GM19468 (cell line): ENCODE results near the gene ADAMTS2.

Source experiments
- ATAC-seq: cut with Tn5 transposase; IDR thresholded peaks from one replicate; pipeline ENCODE4 v1.9.1; 2021; ENCODE audit warnings: mild to moderate bottlenecking, moderate library complexity, moderate number of reproducible peaks; ENCODE audit not compliant: unreplicated experiment; ENCODE audit errors: extremely low read depth

Gene ADAMTS2

GRCh38 chr5:179270581-179271427 is 74.5 kb downstream of the ADAMTS2 start:
- ATAC-seq: no peak

- no peak for ATAC-seq
These were observed 75.3 kb downstream of the ADAMTS2 start for GRCh38 chr5:179269781-179270543.

DNA sequence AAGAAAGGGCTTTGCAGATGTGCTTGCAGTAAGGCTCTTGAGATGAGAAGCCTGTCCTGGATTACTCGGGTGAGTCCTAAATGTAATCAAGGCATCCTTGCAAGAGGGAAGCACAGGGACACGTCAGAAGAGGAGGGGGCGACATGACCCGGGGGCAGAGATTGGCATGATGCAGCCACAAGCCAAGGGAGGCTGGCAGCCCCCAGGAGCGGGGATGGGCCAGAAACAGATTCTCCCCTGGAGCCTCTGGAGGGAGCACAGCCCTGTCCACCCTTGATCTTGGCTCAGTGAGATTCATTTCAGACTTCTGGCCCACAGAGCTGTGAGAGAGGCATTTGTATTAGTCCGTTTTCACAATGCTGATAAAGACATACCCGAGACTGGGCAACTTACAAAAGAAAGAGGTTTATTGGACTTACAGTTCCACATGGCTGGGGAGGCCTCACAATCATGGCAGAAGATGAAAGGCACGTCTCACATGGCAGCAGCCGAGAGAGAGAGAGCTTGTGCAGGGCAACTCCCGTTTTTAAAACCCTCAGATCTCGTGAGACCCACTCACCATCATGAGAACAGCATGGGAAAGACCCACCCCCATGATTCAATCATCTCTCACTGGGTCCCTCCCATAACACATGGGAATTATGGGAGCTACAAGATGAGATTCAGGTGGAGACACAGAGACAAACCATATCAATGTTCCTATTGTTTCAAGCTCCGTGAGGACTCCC is 76.1 kb downstream of the ADAMTS2 start:
- ATAC-seq: no peak

GRCh38 chr5:179268399-179268952 is 76.8 kb downstream of the ADAMTS2 start:
- no peak for ATAC-seq

DNA sequence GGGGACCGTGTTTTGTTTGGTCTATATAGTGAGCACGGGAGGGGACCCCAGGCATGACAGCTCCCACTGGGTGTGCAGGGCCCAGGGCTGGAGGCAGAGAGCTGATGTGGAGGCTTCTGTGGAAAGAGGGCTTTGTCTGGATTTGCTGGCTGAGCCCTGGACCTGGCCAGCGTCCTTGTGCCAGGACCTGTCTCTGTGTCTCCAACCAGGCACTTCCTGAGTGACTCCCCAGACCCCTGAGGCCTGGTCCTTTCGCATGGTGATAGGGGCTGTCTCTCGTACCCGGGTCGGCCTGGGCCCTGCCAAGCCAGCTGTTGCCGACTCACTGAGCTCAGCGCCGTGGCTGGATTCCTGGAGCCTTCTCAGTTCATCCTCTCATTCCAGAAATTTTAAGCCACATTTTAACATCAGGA is 77.6 kb downstream of the ADAMTS2 start:
- ATAC-seq: no peak

DNA sequence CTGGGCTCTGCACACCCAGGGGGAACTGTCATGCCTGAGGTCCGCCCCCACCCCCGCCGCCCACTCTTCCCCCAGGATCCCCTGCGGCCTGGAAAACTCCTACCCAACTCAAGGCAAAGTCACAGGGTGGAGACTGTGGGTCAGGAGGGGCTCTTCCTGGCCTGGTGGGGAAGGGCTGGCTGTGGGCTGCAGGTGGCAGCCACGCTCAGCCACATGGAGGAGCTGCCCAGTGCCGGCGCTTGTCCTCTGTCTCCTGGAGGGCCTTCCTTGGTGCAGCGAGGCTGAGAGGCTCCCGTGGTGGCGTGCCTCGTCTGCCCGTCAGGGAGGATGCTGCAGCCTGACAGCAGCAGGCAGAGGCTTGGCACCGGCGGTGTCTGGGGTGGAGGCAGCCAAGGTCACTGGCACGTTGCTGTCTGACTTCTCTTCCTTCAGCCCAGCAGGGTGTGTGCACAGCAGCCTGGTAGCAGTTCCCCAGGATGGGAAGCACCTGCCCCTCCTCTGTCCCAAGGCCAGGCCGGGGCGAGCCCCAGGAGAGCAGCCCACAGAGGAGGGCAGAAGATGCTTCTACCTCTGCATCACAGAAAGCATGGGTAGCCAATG is 78.1 kb downstream of the ADAMTS2 start:
- no peak for ATAC-seq

GRCh38 chr5:179266291-179267070 is 78.8 kb downstream of the ADAMTS2 start:
- ATAC-seq: no peak

GRCh38 chr5:179265514-179266290 is 79.6 kb downstream of the ADAMTS2 start:
- ATAC-seq: no peak

GRCh38 chr5:179264783-179265513 is 80.3 kb downstream of the ADAMTS2 start:
- ATAC-seq: no peak

- ATAC-seq: no peak
These were observed 81.0 kb downstream of the ADAMTS2 start for GRCh38 chr5:179264053-179264782.

GRCh38 chr5:179263391-179264052 is 81.7 kb downstream of the ADAMTS2 start:
- ATAC-seq: no peak

DNA sequence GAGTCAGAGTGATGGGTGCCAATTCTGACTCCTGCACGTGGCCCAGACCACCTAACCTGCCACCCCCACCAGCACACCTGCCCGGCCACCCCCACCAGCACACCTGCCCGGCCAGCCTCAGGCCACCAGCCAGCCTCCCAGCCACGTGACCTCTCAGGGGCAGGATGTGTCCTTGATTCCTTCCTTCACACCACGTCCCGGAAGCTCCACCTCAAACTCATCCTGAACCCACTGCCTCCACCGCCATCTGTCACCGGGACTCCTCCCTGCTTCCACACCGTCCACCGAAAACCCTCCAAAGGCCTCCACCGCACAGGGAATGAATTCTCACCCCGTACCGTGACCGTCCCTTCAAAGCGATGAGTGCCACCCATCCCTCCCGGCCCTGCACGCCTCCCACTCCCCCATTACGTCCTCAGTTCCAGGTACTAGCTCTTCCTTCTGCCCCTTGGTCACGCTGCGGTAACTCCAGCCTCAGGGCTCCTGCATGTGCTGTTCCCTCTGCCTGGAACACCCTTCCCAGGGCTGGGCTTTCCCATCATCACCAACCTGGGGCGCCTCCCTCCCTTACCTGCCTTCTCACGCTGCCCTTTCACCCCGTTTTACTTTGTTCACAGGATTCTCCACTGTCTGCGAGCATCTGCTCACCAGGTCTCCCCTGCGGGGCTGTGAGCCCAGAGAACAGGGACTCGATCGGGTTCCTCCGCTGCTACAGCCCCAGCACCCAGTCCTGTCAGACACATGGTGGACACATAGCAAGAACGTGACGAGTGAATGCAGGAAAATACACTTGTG is 82.9 kb downstream of the ADAMTS2 start:
- ATAC-seq: no peak

- ATAC-seq: no peak
These were observed 83.7 kb downstream of the ADAMTS2 start for GRCh38 chr5:179261301-179262125.

- no peak for ATAC-seq
These were observed 84.8 kb downstream of the ADAMTS2 start for GRCh38 chr5:179260324-179261070.
